ENCODE data around the gene OPCML.

DNA sequence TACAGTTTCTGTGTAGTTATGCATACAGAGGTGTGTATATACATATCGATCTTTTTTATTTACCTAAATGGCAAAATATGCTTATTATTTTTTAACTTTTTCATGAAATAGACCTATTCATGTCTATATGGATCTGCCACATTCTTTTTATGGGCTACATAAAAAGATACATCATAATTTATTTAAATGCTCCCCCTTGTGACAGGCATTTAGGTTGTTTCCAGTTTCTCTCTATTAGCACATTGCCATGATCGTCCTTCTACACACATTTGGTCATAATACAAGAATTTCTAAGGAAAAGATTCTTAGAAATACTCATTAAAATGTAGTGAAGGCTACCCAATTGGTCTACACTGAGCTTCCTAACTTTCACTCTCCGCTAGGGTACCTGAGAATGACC, 1067.4 kb downstream of the OPCML start:
- TF ChIP-seq, protein P1, sequence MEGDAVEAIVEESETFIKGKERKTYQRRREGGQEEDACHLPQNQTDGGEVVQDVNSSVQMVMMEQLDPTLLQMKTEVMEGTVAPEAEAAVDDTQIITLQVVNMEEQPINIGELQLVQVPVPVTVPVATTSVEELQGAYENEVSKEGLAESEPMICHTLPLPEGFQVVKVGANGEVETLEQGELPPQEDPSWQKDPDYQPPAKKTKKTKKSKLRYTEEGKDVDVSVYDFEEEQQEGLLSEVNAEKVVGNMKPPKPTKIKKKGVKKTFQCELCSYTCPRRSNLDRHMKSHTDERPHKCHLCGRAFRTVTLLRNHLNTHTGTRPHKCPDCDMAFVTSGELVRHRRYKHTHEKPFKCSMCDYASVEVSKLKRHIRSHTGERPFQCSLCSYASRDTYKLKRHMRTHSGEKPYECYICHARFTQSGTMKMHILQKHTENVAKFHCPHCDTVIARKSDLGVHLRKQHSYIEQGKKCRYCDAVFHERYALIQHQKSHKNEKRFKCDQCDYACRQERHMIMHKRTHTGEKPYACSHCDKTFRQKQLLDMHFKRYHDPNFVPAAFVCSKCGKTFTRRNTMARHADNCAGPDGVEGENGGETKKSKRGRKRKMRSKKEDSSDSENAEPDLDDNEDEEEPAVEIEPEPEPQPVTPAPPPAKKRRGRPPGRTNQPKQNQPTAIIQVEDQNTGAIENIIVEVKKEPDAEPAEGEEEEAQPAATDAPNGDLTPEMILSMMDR (conservative IDR thresholded peaks at IDR 0.05; ENCODE audit: low read depth, low read length), result no peak
- no peak for TF ChIP-seq EZH2 (IDR thresholded peaks at IDR 0.05; ENCODE audit: low read length, unreplicated experiment)

Measured in PC-3 (cell line).